ENCODE results near the gene TM9SF1.

TM9SF1 gene

GRCh38 chr14:24176599-24176998 is 18.6 kb downstream of the TM9SF1 start:
- TF ChIP-seq CREB5 (CRISPR knock-in tag; IDR thresholded peaks at IDR 0.05; ENCODE audit: low read depth), result no peak
- TF ChIP-seq POU6F1 (CRISPR knock-in tag; IDR thresholded peaks at IDR 0.05; ENCODE audit: borderline replicate concordance, low read depth), result no peak
- TF ChIP-seq CSRNP3 (CRISPR knock-in tag; IDR thresholded peaks at IDR 0.05), result no peak
- no peak for TF ChIP-seq CSDC2 (CRISPR knock-in tag; IDR thresholded peaks at IDR 0.05)
- TF ChIP-seq ZNF8 (CRISPR knock-in tag; IDR thresholded peaks at IDR 0.05), result no peak
- no peak for TF ChIP-seq ZNF565 (CRISPR knock-in tag; conservative IDR thresholded peaks at IDR 0.05; ENCODE audit: low read depth)
- TF ChIP-seq ZC3H10 (CRISPR knock-in tag; IDR thresholded peaks at IDR 0.05), result no peak
- TF ChIP-seq ISL1 (CRISPR knock-in tag; IDR thresholded peaks at IDR 0.05), result no peak
- no peak for TF ChIP-seq TOX (CRISPR knock-in tag; IDR thresholded peaks at IDR 0.05; ENCODE audit: borderline replicate concordance)
- TF ChIP-seq ZFP3 (CRISPR knock-in tag; IDR thresholded peaks at IDR 0.05), result no peak
- no peak for TF ChIP-seq GLIS3 (CRISPR knock-in tag; IDR thresholded peaks at IDR 0.05)
- no peak for TF ChIP-seq OSR1 (CRISPR knock-in tag; IDR thresholded peaks at IDR 0.05)
- TF ChIP-seq ZNF70 (CRISPR knock-in tag; IDR thresholded peaks at IDR 0.05), result no peak
- no peak for TF ChIP-seq PATZ1 (CRISPR knock-in tag; IDR thresholded peaks at IDR 0.05; ENCODE audit: borderline replicate concordance)
- no peak for TF ChIP-seq ZFP30 (CRISPR knock-in tag; IDR thresholded peaks at IDR 0.05)
- no peak for TF ChIP-seq TCF4 (CRISPR knock-in tag; IDR thresholded peaks at IDR 0.05; ENCODE audit: borderline replicate concordance)
- TF ChIP-seq ARNTL (CRISPR knock-in tag; IDR thresholded peaks at IDR 0.05; ENCODE audit: borderline replicate concordance, low read depth), result no peak
- TF ChIP-seq TSHZ2 (CRISPR knock-in tag; IDR thresholded peaks at IDR 0.05), result no peak
- no peak for ATAC-seq

- no peak for ATAC-seq
- TF ChIP-seq CSRNP3 (CRISPR knock-in tag; IDR thresholded peaks at IDR 0.05) (no peak), TOX (CRISPR knock-in tag; IDR thresholded peaks at IDR 0.05; ENCODE audit: borderline replicate concordance) (no peak), ARNTL (CRISPR knock-in tag; IDR thresholded peaks at IDR 0.05; ENCODE audit: borderline replicate concordance, low read depth) (no peak), ZNF70 (CRISPR knock-in tag; IDR thresholded peaks at IDR 0.05) (no peak), CREB5 (CRISPR knock-in tag; IDR thresholded peaks at IDR 0.05; ENCODE audit: low read depth) (no peak), ESRRG (CRISPR knock-in tag; IDR thresholded peaks at IDR 0.05) (no peak), ZFP3 (CRISPR knock-in tag; IDR thresholded peaks at IDR 0.05) (no peak), TCF4 (CRISPR knock-in tag; IDR thresholded peaks at IDR 0.05; ENCODE audit: borderline replicate concordance) (no peak), POU6F1 (CRISPR knock-in tag; IDR thresholded peaks at IDR 0.05; ENCODE audit: borderline replicate concordance, low read depth) (no peak), CSDC2 (CRISPR knock-in tag; IDR thresholded peaks at IDR 0.05) (no peak), PATZ1 (CRISPR knock-in tag; IDR thresholded peaks at IDR 0.05; ENCODE audit: borderline replicate concordance) (no peak), GLIS3 (CRISPR knock-in tag; IDR thresholded peaks at IDR 0.05) (no peak), SNAI2 (CRISPR knock-in tag; IDR thresholded peaks at IDR 0.05) (no peak), BACH2 (CRISPR knock-in tag; IDR thresholded peaks at IDR 0.05; ENCODE audit: borderline replicate concordance) (no peak)
Observed at GRCh38 chr14:24172871-24173281, 22.4 kb downstream of the TM9SF1 start.
